Smooth muscle cell (in vitro differentiated cells): ENCODE data around the gene PEX14. TPM values are rescaled to one million over a fixed set of nuclear protein-coding genes. Genes with fewer than 3 reads are reported as not detected.

Experiments
- DNase-seq: peaks from one replicate; lab custom pipeline; 2025; ENCODE audit not compliant: unreplicated experiment; lab: John Stamatoyannopoulos, UW
- H2AFZ ChIP-seq: fragments of 200-600 bp; sonication (generic); 2 replicates; pipeline ENCODE4 v1.6.0; 2016; ENCODE audit warnings: antibody characterized with exemption, low read depth, mild to moderate bottlenecking
- H3F3A ChIP-seq: fragments of 200-600 bp; sonication (generic); 2 replicates; pipeline ENCODE4 v1.6.0; 2017; ENCODE audit warnings: antibody characterized with exemption, low read depth
- H3K27ac ChIP-seq: fragments of 200-600 bp; sonication (generic); 2 replicates; pipeline ENCODE4 v1.5.1; 2016; ENCODE audit warnings: low read depth, mild to moderate bottlenecking
- H3K27me3 ChIP-seq: fragments of 200-600 bp; sonication (generic); 2 replicates; pipeline ENCODE4 v1.6.1; 2016; ENCODE audit warnings: low read depth, mild to moderate bottlenecking
- H3K36me3 ChIP-seq: fragments of 200-600 bp; sonication (generic); 2 replicates; pipeline ENCODE4 v1.5.1; 2016; ENCODE audit warnings: low read depth
- H3K4me1 ChIP-seq: fragments of 200-600 bp; sonication (generic); 2 replicates; pipeline ENCODE4 v1.5.1; 2016; ENCODE audit warnings: low read depth
- H3K4me2 ChIP-seq: fragments of 200-600 bp; sonication (generic); 2 replicates; pipeline ENCODE4 v1.6.0; 2016; ENCODE audit warnings: mild to moderate bottlenecking
- H3K4me3 ChIP-seq: fragments of 200-600 bp; sonication (generic); 2 replicates; pipeline ENCODE4 v1.5.1; 2016; ENCODE audit warnings: mild to moderate bottlenecking
- H3K79me2 ChIP-seq: fragments of 200-600 bp; sonication (generic); 2 replicates; pipeline ENCODE4 v1.6.0; 2016; ENCODE audit warnings: low read depth, mild to moderate bottlenecking
- H3K9ac ChIP-seq: fragments of 200-600 bp; sonication (generic); 2 replicates; pipeline ENCODE4 v1.6.0; 2016; ENCODE audit warnings: low read depth
- H3K9me3 ChIP-seq: fragments of 200-600 bp; sonication (generic); replicated peaks from 2 replicates; pipeline ENCODE4 v1.5.1; 2016; ENCODE audit warnings: low read depth
- H4K20me1 ChIP-seq: fragments of 200-600 bp; sonication (generic); 2 replicates; pipeline ENCODE4 v1.6.0; 2016; ENCODE audit warnings: low read depth
- WGBS: methylation state at CpG from one replicate; pipeline ENCODE4 v1.1.7; 2016; ENCODE audit warnings: low lambda C conversion rate; 5-methylcytosine and 5-hydroxymethylcytosine counted together
- polyA plus RNA-seq: library from polyadenylated mRNA; unstranded; fragments of >200 nt; fragmentation: Nextera tagmentation; extraction: Ambion mirVana; gene quantifications from 2 replicates; pipeline ENCODE4 v1.2.1, GENCODE V29; 2016
- total RNA-seq: library from RNA; depleted of rRNA; stranded (reverse); fragments of >200 nt; gene quantifications from 2 replicates; pipeline ENCODE4 v1.2.3, GENCODE V29; 2014
- TF ChIP-seq, protein P1 (sequence below): fragments of 200-600 bp; sonication (generic); IDR thresholded peaks from 2 replicates; pipeline ENCODE4 v1.5.1; 2017; ENCODE audit warnings: borderline replicate concordance, mild to moderate bottlenecking, antibody characterized with exemption; ENCODE audit not compliant: insufficient read depth, poor library complexity, severe bottlenecking

Gene PEX14
- total and polyA plus RNA-seq, 2 experiments from 2014 or later, result 14.2 to 15.2 TPM

DNA sequence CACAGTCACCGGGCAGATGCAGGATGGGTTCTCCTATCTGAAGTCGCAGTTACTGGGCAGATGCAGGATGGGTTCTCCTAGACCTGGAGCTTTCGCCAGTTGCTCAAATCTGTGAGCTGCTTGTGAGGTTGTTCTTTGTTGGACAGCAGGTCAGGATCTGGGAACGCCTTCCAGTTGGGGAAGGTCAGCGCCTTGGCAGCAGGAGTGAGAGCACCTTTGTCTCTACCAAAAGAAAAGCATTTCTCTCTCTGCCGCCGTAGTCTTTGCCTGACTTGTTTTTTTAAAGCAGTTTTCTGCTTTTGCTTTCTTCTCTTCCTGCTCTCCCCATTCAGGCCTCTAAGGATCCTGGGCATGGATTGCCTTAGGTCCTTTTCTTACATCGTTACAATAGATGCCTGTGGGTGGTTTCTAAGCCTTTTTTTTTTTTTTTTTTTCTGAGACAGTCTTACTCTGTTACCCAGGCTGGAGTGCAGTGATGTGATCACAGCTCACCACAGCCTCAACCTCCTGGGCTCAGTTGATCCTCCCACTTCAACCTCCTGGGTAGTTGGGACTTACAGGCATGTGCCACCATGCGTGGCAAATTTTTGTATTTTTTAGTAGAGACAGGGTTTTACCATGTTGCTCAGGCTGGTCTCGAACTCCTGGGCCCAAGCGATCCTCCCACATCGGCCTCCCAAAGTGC lies 15.7 kb downstream of the PEX14 start:
- peaks cover 49% of the 10 kb centered on the region for H3K79me2 ChIP-seq
- no peaks in the 10 kb centered on the region for H3K36me3 ChIP-seq
- 90% methylated on average over 12 of the region's 12 CpGs for WGBS
- no peak overlapping the region for H3K4me3 ChIP-seq
- H3F3A ChIP-seq, result no peaks in the 10 kb centered on the region
- no peak overlapping the region for H3K4me2 ChIP-seq
- H3K27ac ChIP-seq, result no peak overlapping the region
- H3K9ac ChIP-seq, result no peak overlapping the region
- peaks cover 16% of the 10 kb centered on the region for H3K4me1 ChIP-seq
- TF ChIP-seq, protein P1, sequence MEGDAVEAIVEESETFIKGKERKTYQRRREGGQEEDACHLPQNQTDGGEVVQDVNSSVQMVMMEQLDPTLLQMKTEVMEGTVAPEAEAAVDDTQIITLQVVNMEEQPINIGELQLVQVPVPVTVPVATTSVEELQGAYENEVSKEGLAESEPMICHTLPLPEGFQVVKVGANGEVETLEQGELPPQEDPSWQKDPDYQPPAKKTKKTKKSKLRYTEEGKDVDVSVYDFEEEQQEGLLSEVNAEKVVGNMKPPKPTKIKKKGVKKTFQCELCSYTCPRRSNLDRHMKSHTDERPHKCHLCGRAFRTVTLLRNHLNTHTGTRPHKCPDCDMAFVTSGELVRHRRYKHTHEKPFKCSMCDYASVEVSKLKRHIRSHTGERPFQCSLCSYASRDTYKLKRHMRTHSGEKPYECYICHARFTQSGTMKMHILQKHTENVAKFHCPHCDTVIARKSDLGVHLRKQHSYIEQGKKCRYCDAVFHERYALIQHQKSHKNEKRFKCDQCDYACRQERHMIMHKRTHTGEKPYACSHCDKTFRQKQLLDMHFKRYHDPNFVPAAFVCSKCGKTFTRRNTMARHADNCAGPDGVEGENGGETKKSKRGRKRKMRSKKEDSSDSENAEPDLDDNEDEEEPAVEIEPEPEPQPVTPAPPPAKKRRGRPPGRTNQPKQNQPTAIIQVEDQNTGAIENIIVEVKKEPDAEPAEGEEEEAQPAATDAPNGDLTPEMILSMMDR, result no peak
- H4K20me1 ChIP-seq, result peaks cover 94% of the 10 kb centered on the region
- H3K9me3 ChIP-seq, result no peaks in the 10 kb centered on the region
- DNase-seq, result no peak
- H3K27me3 ChIP-seq, result no peaks in the 10 kb centered on the region
- no peak overlapping the region for H2AFZ ChIP-seq

DNA sequence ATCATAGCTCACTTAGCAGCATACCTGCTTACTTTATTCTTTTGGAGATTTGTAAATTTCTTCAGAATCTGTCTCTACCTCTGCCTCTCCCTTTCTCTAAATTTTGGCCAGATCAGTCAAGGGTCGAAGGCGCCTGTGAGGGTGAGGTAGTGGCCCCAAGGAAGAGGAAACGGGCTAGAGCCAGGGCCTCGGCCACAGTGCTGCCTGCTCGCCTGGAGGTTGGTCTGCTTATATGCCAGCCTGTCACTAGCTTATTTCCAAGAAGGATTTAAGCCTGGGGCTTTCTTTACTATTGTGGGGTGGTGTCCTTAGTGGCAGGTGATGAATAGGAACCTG lies 19.6 kb downstream of the PEX14 start:
- Histone ChIP-seq H3K36me3 (no peaks in the 10 kb centered on the region), H3K79me2 (peaks cover 33% of the 10 kb centered on the region), H3K4me1 (peaks cover 12% of the 10 kb centered on the region), H2AFZ (no peak overlapping the region), H3F3A (no peaks in the 10 kb centered on the region), H4K20me1 (peaks cover 95% of the 10 kb centered on the region), H3K27me3 (no peaks in the 10 kb centered on the region), H3K4me2 (no peak overlapping the region), H3K9ac (no peak overlapping the region), H3K9me3 (no peaks in the 10 kb centered on the region), H3K27ac (no peak overlapping the region), H3K4me3 (no peak overlapping the region)
- 77% methylated on average over 5 of the region's 5 CpGs for WGBS
- TF ChIP-seq, protein P1, result no peak
- no peak for DNase-seq

DNA sequence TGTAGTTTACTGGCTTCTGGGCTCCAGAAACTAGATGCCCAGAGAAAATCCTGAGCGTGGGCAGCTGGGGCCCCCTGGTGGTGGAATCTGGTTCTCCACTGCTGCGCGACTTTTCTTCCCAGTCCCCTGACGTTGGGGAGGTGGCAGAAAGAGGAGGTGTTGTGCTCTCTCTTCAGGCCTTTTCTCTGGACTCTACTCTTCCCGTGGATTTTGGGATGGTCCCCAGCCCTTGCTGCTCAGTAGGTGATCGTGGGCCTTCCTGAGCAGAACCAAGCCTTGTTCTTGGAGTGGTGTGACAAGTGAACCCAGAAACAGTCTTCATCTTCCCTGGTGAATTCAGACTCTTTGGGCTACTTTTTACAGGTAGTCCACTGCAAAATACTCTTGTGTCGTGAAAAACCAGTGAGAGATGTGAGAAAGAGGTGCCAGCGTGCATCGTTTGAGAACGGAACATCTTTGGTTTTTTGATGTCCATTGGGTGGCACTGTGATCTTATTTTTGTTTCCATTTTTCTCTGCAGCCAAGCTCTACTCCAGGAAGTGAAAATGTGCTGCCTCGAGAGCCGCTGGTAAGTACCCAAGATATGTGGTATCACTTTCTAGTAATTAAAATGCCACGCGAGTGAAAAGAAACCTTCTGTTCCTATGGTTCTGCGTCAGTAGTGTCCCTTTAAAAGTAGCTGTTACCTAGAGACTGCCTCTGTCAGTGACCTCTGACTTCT lies 20.2 kb downstream of the PEX14 start:
- no peak overlapping the region for H2AFZ ChIP-seq

More for the DNA sequence above, 20.2 kb downstream of the PEX14 start:
- Histone ChIP-seq H3K79me2 (peaks cover 29% of the 10 kb centered on the region), H3F3A (no peaks in the 10 kb centered on the region), H3K4me3 (peak overlapping the region; percentile 28), H3K4me2 (peak overlapping the region; percentile 79), H3K27ac (peak overlapping the region; percentile 89), H3K36me3 (no peaks in the 10 kb centered on the region), H3K9ac (peak overlapping the region; percentile 72), H4K20me1 (peaks cover 95% of the 10 kb centered on the region), H3K4me1 (peaks cover 6% of the 10 kb centered on the region), H3K27me3 (no peaks in the 10 kb centered on the region), H3K9me3 (no peaks in the 10 kb centered on the region)
- peak; percentile 56 for DNase-seq
- 27% methylated on average over 15 of the region's 15 CpGs for WGBS
- TF ChIP-seq, protein P1, result peak; percentile 96
